Fibroblast of pulmonary artery (primary cell): ENCODE results near the gene PCP2.

Experiments used
- DNase-seq: peaks from one replicate; pipeline ENCODE4 v3.0.0-alpha.2; 2010; ENCODE audit warnings: low read depth
- H3K4me3 ChIP-seq: replicated peaks from 2 replicates; pipeline ENCODE4 v1.5.1; 2011; ENCODE audit warnings: low read depth, mild to moderate bottlenecking, control low read depth, low read length, moderate library complexity
- CTCF ChIP-seq: IDR thresholded peaks from 2 replicates; pipeline ENCODE4 v1.5.1; 2011; ENCODE audit warnings: mild to moderate bottlenecking, control low read depth, low read length, inconsistent platforms; ENCODE audit errors: missing control alignments

PCP2 gene

DNA sequence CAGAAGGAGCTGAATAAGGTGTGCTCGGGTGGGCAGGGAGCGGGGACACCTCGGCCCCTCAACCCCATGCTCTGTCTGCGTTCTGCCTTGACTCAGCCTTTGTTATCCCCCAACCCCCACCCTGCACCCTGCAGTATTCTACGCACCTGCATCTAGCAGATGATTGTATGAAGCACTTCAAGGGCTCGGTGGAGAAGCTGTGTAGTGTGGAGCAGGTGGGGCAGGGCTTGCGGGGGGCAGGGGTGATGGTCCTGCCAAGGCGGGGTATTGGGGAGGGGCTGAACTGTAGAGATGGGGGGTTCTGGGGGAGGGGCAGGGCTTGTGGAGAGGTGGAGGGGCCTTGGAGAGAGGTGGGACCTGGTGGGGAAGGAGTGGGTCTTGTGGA lies 9.5 kb upstream of the PCP2 start:
- no peak for TF ChIP-seq CTCF
- H3K4me3 ChIP-seq = no peak overlapping the region

GRCh38 chr19:7642295-7643030 lies 8.9 kb upstream of the PCP2 start:
- H3K4me3 ChIP-seq = no peak overlapping the region
- TF ChIP-seq CTCF = no peak
- DNase-seq = no peak

More for the DNA sequence above, 9.5 kb upstream of the PCP2 start:
- DNase-seq = no peak

- H3K4me3 ChIP-seq = no peak overlapping the region
- no peak for DNase-seq
- no peak for TF ChIP-seq CTCF
These were observed 8.1 kb upstream of the PCP2 start for GRCh38 chr19:7641290-7642276.

- no peak for TF ChIP-seq CTCF
- no peak for DNase-seq
These were observed 7.3 kb upstream of the PCP2 start for GRCh38 chr19:7640803-7641202.

GRCh38 chr19:7639863-7640348 lies 6.4 kb upstream of the PCP2 start:
- TF ChIP-seq CTCF = no peak

More at GRCh38 chr19:7640803-7641202, 7.3 kb upstream of the PCP2 start:
- no peak overlapping the region for H3K4me3 ChIP-seq

DNA sequence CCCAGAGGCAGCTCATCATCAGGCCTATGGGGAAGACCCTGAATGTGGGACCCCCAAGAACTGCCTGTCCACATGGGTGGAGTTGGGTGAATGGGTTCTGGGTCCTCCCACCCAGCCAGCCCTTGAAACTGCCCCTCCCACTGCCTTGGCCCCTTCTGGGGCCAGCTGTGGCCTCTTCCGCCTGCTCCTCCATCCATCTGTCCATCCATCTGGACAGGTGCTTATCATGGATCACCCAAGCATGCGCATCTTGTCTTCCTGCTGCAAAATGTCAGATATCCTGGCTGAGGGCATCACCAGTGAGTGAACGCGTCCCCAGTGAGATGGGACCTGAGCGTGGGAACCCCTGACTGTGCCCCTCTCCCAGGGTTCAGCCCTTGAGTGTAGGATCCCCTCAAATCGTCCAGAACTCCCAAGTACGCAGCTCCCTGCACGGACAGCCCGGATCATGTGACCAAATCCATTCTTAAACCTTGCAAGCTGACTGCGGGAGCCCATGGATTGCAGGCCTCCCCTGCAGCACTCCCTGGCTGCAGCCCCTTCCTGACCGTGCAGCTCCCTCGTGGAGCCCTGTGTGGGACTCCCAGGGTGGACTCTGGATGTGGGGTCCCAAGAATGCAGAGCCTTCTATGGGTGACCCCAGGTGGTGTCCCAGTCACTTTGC lies 5.4 kb upstream of the PCP2 start:
- no peak for TF ChIP-seq CTCF
- no peak for DNase-seq
- H3K4me3 ChIP-seq = no peak overlapping the region

More at GRCh38 chr19:7639863-7640348, 6.4 kb upstream of the PCP2 start:
- DNase-seq = no peak
- no peak overlapping the region for H3K4me3 ChIP-seq
